HL-60 (cell line): ENCODE measurements around the gene SERINC2.

Experiments
- DNase-seq, 2 experiments: peaks; one replicate each; pipeline ENCODE4 v3.0.0-alpha.2; 2010 to 2020; ENCODE audit warnings: low read depth in 1 of 2, low spot score in 1 of 2
- H3K27ac ChIP-seq: fragments of 250-450 bp; sonication (Bioruptor Pico); replicated peaks from 2 replicates; pipeline ENCODE4 v1.5.1; 2020; ENCODE audit warnings: mild to moderate bottlenecking, moderate library complexity
- H3K27me3 ChIP-seq: fragments of 250-450 bp; sonication (Bioruptor Pico); 2 replicates; pipeline ENCODE4 v1.5.1; 2021; ENCODE audit warnings: mild to moderate bottlenecking, moderate library complexity; ENCODE audit not compliant: insufficient read depth, poor library complexity, severe bottlenecking
- H3K4me3 ChIP-seq: replicated peaks from 2 replicates; pipeline ENCODE4 v1.5.1; 2011; ENCODE audit warnings: mild to moderate bottlenecking, control low read depth, low read length; ENCODE audit not compliant: insufficient read depth
- CTCF ChIP-seq: IDR thresholded peaks from one replicate; pipeline ENCODE4 v1.5.1; 2011; ENCODE audit warnings: low read length, control low read depth, inconsistent platforms; ENCODE audit not compliant: insufficient read depth
- GABPA ChIP-seq: IDR thresholded peaks from 2 replicates; pipeline ENCODE4 v1.6.1; 2012; ENCODE audit warnings: low read depth
- POLR2AphosphoS5 ChIP-seq: IDR thresholded peaks from 2 replicates; pipeline ENCODE4 v1.6.1; 2012; ENCODE audit warnings: low read depth
- REST ChIP-seq: IDR thresholded peaks from 2 replicates; pipeline ENCODE4 v1.6.1; 2012; ENCODE audit warnings: low read depth; ENCODE audit not compliant: insufficient replicate concordance
- SPI1 ChIP-seq: IDR thresholded peaks from 2 replicates; pipeline ENCODE4 v1.6.1; 2012; ENCODE audit warnings: low read depth, mild to moderate bottlenecking, borderline replicate concordance

SERINC2 gene

GRCh38 chr1:31418626-31419323 is 5.8 kb downstream of the SERINC2 start:
- DNase-seq = no peak
- no peak for TF ChIP-seq CTCF
- TF ChIP-seq POLR2AphosphoS5 = no peak
- no peak for TF ChIP-seq GABPA
- TF ChIP-seq SPI1 = no peak
- no peak for TF ChIP-seq REST
- Histone ChIP-seq H3K4me3 (no peak overlapping the region), H3K27me3 (peaks cover 12% of the 10 kb centered on the region), H3K27ac (no peak overlapping the region)

GRCh38 chr1:31420716-31421115 is 7.7 kb downstream of the SERINC2 start:
- H3K27ac ChIP-seq = no peak overlapping the region

More at GRCh38 chr1:31420716-31421115, 7.7 kb downstream of the SERINC2 start:
- no peak overlapping the region for H3K4me3 ChIP-seq
- TF ChIP-seq POLR2AphosphoS5 (no peak), SPI1 (no peak), CTCF (no peak), GABPA (no peak), REST (no peak)
- DNase-seq = no peak
- peaks cover 2% of the 10 kb centered on the region for H3K27me3 ChIP-seq
